Mammary epithelial cell (primary cell): ENCODE measurements around the gene P2RY14.

Experiments used
- CTCF ChIP-seq, 2 donors: IDR thresholded peaks in 1 of 2; conservative IDR thresholded peaks in 1 of 2; 2 replicates each; pipeline ENCODE4 v1.5.1; 2011 to 2012; ENCODE audit warnings: inconsistent platforms in 2 of 2, low read length in 2 of 2, mild to moderate bottlenecking in 2 of 2, control low read depth in 1 of 2, low read depth in 1 of 2; ENCODE audit not compliant: insufficient read depth in 1 of 2; ENCODE audit errors: extremely low read depth in 1 of 2
- EZH2 ChIP-seq: IDR thresholded peaks from 2 replicates; pipeline ENCODE4 v1.6.1; 2012; ENCODE audit warnings: low read length, inconsistent platforms, borderline replicate concordance

GRCh38 chr3:151314593-151314992 is 36.3 kb upstream of the P2RY14 start:
- TF ChIP-seq CTCF (conservative IDR thresholded peaks at IDR 0.05 in 1 of 2, IDR thresholded peaks at IDR 0.05 in 1 of 2; ENCODE audit: extremely low read depth in 1 of 2, insufficient read depth in 1 of 2, low read depth in 1 of 2, low read length in 2 of 2), result no peak
- no peak for TF ChIP-seq EZH2
